ENCODE data around the gene PCDHA10. TPM values are rescaled to one million over a fixed set of nuclear protein-coding genes. Genes with fewer than 3 reads are reported as not detected.
"Not testable (repeated sequence)": the region's sequence is repeated elsewhere in the genome, so short reads cannot be mapped to it uniquely, and the experiment has no call there.

PCDHA10 gene
- total RNA-seq, 2 donors from 2014 or later: 0.07 to 0.37 TPM

DNA sequence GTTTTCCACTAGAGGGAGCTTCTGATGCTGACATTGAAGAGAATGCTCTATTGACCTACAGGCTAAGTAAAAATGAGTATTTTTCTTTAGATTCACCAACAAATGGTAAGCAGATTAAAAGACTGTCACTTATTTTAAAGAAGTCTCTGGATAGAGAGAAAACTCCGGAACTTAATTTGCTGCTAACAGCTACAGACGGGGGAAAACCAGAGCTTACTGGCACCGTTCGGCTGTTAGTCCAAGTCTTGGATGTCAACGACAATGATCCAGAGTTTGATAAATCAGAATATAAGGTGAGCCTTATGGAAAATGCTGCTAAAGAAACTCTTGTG, 13.8 kb downstream of the PCDHA10 start:
- intact Hi-C loops (cut with DNase I): no loop called here
- Histone ChIP-seq H3K36me3 (no peaks in the 10 kb centered on the region), H3K4me1 (no peaks in the 10 kb centered on the region), H3K9ac (ENCODE audit: low read depth in 2 of 2, low read length in 2 of 2) (no peak overlapping the region), H3K27me3 (no peaks in the 10 kb centered on the region), H3K27ac (no peak overlapping the region), H3K9me3 (no peaks in the 10 kb centered on the region), H3K4me3 (no peak overlapping the region)
- TF ChIP-seq, protein P1, sequence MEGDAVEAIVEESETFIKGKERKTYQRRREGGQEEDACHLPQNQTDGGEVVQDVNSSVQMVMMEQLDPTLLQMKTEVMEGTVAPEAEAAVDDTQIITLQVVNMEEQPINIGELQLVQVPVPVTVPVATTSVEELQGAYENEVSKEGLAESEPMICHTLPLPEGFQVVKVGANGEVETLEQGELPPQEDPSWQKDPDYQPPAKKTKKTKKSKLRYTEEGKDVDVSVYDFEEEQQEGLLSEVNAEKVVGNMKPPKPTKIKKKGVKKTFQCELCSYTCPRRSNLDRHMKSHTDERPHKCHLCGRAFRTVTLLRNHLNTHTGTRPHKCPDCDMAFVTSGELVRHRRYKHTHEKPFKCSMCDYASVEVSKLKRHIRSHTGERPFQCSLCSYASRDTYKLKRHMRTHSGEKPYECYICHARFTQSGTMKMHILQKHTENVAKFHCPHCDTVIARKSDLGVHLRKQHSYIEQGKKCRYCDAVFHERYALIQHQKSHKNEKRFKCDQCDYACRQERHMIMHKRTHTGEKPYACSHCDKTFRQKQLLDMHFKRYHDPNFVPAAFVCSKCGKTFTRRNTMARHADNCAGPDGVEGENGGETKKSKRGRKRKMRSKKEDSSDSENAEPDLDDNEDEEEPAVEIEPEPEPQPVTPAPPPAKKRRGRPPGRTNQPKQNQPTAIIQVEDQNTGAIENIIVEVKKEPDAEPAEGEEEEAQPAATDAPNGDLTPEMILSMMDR (IDR thresholded peaks at IDR 0.05): no peak
- no peak for DNase-seq

DNA sequence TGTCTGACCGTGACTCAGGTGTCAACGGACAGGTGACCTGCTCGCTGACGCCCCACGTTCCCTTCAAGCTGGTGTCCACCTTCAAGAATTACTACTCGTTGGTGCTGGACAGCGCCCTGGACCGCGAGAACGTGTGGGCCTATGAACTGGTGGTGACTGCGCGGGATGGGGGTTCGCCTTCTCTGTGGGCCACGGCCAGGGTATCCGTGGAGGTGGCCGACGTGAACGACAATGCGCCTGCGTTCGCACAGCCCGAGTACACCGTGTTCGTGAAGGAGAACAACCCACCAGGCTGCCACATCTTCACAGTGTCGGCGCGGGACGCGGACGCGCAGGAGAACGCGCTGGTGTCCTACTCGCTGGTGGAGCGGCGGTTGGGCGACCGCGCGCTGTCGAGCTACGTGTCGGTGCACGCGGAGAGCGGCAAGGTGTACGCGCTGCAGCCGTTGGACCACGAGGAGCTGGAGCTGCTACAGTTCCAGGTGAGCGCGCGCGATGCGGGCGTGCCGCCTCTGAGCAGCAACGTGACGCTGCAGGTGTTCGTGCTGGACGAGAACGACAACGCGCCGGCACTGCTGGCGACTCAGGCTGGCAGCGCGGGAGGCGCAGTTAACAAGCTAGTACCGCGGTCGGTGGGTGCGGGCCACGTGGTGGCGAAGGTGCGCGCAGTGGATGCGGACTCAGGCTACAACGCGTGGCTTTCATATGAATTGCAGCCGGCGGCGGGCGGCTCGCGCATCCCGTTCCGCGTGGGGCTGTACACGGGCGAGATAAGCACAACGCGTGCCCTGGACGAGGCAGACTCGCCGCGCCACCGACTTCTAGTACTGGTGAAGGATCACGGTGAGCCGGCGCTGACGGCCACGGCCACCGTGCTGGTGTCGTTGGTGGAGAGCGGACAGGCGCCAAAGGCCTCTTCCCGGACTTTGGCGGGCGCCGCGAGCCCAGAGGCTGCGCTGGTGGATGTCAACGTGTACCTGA, 14.8 kb downstream of the PCDHA10 start:
- intact Hi-C loops (cut with DNase I): no loop called here
- Histone ChIP-seq H3K27me3 (no peaks in the 10 kb centered on the region), H3K9me3 (no peaks in the 10 kb centered on the region), H3K36me3 (no peaks in the 10 kb centered on the region), H3K4me1 (no peaks in the 10 kb centered on the region), H3K27ac (no peak overlapping the region), H3K4me3 (no peak overlapping the region), H3K9ac (ENCODE audit: low read depth in 2 of 2, low read length in 2 of 2) (no peak overlapping the region)
- TF ChIP-seq, protein P1 (IDR thresholded peaks at IDR 0.05): no peak
- no peak for DNase-seq

DNA sequence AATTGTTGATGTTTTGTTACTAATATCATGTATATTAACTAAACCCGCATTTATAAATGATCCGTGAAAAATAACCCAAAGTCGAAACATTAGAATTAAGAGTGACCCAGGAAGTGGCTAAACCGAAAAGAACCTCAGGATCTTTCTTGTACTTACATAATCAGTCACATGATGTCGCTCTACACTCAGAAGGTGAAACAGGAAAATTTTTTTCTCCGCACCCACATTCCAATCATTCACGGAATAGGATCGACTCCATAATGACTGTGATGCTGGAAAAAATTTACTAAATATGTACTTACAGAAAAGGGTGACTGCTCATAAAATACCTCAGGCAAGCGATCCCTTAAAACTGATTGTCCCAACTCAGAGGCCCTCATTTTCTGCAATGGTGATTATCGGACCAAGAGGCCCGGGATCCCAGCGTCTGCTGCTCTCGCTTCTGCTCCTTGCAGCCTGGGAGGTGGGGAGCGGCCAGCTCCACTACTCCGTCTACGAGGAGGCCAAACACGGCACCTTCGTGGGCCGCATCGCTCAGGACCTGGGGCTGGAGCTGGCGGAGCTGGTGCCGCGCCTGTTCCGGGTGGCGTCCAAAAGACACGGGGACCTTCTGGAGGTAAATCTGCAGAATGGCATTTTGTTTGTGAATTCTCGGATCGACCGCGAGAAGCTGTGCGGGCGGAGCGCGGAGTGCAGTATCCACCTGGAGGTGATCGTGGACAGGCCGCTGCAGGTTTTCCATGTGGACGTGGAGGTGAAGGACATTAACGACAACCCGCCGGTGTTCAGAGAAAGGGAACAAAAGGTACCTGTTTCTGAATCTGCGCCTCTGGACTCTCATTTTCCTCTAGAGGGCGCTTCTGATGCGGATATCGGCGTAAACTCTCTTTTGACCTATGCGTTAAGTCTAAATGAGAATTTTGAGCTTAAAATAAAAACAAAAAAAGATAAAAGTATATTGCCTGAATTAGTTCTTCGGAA, 19.7 kb downstream of the PCDHA10 start, which contains the start of gene PCDHA12:
Gene PCDHA12, plus strand, starts transcription at position 224 of the 981 bp plus-strand sequence. Its CDS starts 165 bp downstream, at position 389.
- TF ChIP-seq, protein P1 (IDR thresholded peaks at IDR 0.05): no peak
- Histone ChIP-seq H3K27me3 (no peaks in the 10 kb centered on the region), H3K4me1 (no peaks in the 10 kb centered on the region), H3K27ac (no peak within 1 kb of the TSS), H3K9ac (ENCODE audit: low read depth in 2 of 2, low read length in 2 of 2) (no peak within 1 kb of the TSS), H3K9me3 (no peaks in the 10 kb centered on the region), H3K4me3 (no peak within 1 kb of the TSS), H3K36me3 (no peaks in the 10 kb centered on the region)
- DNase-seq: no peak
- intact Hi-C loops (cut with DNase I): no loop called here

DNA sequence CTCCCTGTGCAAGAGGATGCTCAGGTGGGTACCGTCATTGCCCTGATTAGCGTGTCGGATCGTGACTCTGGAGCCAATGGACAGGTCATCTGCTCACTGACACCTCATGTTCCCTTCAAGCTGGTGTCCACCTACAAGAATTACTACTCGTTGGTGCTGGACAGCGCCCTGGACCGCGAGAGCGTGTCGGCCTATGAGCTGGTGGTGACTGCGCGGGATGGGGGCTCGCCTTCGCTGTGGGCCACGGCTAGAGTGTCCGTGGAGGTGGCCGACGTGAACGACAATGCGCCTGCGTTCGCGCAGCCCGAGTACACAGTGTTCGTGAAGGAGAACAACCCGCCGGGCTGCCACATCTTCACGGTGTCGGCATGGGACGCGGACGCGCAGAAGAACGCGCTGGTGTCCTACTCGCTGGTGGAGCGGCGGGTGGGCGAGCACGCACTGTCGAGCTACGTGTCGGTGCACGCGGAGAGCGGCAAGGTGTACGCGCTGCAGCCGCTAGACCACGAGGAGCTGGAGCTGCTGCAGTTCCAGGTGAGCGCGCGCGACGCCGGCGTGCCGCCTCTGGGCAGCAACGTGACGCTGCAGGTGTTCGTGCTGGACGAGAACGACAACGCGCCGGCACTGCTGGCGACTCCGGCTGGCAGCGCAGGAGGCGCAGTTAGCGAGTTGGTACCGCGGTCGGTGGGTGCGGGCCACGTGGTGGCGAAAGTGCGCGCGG, 21.0 kb downstream of the PCDHA10 start:
- H3K27ac ChIP-seq; H3K9me3 ChIP-seq; DNase-seq; H3K4me3 ChIP-seq; intact Hi-C loops (cut with DNase I); H3K36me3 ChIP-seq; H3K4me1 ChIP-seq; H3K27me3 ChIP-seq; H3K9ac ChIP-seq (ENCODE audit: low read depth in 2 of 2, low read length in 2 of 2): not testable (repeated sequence)

DNA sequence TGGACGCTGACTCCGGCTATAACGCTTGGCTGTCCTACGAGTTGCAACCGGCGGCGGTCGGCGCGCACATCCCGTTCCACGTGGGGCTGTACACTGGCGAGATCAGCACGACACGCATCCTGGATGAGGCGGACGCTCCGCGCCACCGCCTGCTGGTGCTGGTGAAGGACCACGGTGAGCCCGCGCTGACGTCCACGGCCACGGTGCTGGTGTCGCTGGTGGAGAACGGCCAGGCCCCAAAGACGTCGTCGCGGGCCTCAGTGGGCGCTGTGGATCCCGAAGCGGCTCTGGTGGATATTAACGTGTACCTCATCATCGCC, 21.5 kb downstream of the PCDHA10 start:
- no peaks in the 10 kb centered on the region for H3K9me3 ChIP-seq
- H3K9ac ChIP-seq (ENCODE audit: low read depth in 2 of 2, low read length in 2 of 2): no peak overlapping the region
- TF ChIP-seq, protein P1 (IDR thresholded peaks at IDR 0.05): no peak
- no peak overlapping the region for H3K4me3 ChIP-seq
- DNase-seq: no peak
- no peaks in the 10 kb centered on the region for H3K27me3 ChIP-seq
- no peaks in the 10 kb centered on the region for H3K36me3 ChIP-seq
- no peak overlapping the region for H3K27ac ChIP-seq
- H3K4me1 ChIP-seq: no peaks in the 10 kb centered on the region
- intact Hi-C loops (cut with DNase I): no loop called here
